GM19240 (cell line): ENCODE results near the gene CTDSP1.

Experiments used
- DNase-seq: peaks from one replicate; pipeline ENCODE4 v3.0.0; 2011; ENCODE audit warnings: low spot score; ENCODE audit not compliant: insufficient read length

Gene CTDSP1, protein sequence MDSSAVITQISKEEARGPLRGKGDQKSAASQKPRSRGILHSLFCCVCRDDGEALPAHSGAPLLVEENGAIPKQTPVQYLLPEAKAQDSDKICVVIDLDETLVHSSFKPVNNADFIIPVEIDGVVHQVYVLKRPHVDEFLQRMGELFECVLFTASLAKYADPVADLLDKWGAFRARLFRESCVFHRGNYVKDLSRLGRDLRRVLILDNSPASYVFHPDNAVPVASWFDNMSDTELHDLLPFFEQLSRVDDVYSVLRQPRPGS

DNA sequence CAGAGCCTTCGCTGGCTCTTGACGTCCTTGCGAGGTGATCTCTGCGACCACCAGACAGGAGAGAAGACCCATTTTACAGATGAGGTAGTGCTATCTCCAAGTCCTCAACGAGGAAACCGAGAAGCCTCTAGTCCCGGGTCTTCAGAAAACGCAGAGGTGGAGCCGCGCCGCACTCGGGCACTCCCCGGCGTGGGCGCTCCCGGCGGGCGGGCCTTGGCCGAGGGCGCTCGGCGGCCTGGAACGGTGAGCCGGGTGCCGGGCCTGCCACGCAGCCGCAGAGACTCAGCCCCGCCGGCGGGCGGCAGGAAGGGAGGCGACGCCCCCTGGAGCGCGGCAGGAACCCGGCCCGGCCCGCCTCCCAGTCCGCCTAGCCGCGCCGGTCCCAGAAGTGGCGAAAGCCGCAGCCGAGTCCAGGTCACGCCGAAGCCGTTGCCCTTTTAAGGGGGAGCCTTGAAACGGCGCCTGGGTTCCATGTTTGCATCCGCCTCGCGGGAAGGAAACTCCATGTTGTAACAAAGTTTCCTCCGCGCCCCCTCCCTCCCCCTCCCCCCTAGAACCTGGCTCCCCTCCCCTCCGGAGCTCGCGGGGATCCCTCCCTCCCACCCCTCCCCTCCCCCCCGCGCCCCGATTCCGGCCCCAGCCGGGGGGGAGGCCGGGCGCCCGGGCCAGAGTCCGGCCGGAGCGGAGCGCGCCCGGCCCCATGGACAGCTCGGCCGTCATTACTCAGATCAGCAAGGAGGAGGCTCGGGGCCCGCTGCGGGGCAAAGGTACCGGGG, at the start of gene CTDSP1:
Gene CTDSP1 (plus strand): TSS at position 478 of the 776 bp plus-strand sequence. CDS start 223 bp downstream, at position 701.
- peak; percentile 60 for DNase-seq

DNA sequence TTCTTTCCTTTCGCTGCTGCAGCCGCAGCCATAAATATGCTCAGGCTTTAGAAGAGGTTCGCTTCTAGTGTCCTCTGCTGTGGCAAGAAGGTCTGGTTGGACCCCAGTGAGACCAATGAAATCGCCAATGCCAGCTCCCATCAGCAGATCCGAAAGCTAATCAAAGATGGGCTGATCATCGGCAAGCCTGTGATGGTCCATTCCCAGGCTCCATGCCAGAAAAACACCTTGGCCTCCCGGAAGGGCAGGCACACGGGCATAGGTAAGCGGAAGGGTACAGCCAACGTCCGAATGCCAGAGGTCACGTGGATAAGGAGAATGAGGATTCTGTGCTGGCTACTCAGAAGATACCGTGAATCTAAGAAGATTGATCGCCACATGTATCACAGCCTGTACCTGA, 45.6 kb upstream of the CTDSP1 start:
- no peak for DNase-seq

DNA sequence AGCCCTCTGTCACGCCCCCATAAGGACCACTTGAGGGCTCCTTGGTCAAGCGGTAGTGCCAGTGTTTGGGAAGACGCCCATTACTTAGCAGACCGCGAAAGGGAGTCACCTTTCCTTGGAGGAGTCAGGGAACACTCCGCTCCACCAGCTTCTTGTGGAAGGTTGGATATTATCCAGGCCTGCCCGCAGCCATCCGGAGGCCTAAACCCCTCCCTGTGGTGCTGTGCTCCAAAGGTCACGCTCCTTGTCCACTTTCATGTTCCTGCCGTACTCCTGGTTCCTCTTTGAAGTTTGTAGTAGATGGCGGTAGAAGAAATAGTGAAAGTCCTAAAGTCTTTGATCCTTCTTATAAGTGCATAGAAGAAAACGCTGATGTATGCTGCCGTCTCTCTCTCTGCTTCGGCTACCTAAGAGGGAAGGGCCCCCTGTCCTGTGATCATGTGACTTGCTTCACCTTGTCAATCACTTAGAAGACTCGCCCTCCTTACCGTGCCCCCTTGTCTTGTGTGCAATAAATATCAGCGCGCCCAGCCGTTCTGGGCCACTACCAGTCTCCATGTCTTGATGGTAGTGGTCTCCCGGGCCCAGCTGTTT, 44.7 kb upstream of the CTDSP1 start:
- no peak for DNase-seq

DNA sequence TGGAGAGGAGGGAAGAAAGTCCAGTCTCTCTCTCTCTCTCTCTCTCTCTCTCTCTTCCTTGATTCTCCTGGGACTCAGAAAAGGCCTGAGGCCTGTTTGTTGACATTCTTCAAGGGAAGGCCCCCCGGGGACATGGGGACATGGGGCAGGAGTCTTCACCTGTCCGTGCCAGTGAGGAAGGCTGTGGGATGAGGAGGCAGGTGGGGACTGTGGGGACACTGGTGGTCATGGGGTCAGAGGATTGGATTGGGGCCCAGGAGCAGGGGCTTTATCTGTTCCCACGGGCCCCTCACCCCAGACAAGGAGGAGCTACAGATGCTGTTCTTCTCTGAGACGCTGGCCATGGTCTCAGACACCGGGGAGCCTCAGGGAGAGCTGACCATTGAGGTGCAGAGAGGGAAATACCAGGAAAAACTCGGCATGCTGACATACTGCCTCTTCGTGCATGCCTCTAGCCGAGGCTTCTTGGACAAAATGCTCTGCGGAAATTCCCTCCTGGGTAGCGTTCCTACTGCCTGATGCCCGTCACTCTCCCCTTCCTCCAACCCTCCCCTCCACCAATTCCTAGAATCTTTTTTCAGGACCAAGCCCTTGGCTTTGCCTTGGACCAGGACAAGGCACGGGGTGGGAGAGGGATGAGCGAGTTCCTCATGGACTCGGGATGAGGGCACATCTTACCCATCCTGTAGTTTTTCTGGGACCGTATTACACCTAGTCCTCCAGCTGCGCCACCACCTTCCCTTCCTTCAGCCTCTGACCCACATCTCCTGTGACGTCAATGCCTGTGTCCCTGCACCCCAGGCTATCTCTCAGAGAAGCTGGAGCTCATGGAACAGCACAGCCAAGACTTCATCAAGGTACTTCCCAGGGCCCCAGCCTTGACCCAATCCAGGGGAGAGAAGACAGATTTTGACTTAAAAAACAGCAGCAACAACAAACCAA, 42.2 kb upstream of the CTDSP1 start:
- DNase-seq = no peak

DNA sequence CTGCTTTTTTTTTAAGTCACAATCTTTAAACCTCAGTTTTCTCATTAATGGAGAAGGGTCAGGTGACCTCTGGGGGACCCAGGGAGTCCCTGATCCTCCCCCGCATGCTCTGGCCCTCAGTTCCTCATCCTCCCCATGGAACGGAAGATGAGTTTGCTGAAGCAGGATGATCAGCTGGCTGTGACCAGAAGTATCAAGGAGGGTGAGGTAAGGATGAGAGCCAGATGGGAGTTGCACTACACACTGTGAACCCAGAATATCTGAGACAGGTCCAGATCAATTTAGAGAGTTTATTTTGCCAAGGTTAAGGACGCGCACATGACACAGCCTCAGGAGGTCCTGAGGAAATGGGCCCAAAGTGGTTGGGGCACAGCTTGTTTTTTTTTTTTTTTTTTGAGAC, 39.2 kb upstream of the CTDSP1 start:
- DNase-seq = no peak

DNA sequence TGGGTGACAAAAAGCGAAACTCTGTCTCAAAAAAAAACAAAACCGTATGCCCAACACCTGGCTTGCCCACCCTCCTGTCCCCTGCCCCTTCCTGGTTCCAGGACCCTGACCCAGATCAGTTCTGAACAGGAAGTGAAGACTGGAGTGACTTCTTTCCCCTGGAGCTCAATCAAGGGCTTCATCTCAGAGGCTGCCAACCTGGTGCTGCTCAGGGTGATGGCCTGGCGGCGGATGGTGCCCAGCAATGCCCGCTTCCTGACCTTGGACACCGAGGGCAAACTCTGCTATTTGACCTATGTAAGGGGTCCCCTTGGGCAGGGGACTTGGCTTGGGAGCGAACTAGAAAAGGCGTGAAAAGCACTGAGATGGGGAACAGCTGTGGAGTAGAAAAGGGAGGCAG, 37.1 kb upstream of the CTDSP1 start:
- DNase-seq = no peak

DNA sequence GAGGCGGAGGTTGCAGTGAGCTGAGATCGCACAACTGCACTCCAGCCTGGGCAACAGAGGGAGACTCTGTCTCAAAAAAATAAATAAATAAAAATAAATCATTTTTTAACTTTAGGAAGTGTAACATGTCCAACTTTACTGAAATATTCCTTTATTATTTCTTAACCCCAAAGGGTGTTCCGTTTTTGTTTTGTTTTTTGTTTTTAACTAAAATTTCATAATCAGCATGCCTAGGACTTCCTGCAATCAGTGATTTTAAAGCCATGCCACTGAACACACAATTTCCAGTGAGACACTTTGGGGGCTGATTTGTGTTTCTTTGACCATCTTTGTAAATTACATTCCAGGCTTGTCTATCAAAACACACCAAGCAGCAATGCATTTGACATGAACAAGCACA, 35.9 kb upstream of the CTDSP1 start:
- DNase-seq = no peak

DNA sequence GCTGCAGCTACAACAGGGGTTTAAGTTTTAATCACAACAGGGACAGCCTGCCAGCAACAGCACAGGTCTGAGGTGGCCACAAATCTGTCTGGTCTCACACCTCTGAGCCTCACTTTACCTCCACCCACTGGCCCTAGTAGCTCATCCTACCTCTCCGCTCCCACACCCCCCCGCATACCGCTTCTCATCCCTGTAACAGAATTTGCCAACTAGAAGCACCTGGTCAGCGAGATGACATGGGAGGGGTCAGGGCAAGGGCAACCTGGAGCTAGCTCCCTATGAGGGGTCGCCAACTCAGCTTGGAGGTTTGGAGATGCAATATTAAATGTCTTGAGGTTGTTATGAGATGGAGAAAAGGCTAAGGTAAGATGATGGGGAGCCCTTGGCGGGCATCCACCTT, 35.5 kb upstream of the CTDSP1 start:
- DNase-seq = no peak

DNA sequence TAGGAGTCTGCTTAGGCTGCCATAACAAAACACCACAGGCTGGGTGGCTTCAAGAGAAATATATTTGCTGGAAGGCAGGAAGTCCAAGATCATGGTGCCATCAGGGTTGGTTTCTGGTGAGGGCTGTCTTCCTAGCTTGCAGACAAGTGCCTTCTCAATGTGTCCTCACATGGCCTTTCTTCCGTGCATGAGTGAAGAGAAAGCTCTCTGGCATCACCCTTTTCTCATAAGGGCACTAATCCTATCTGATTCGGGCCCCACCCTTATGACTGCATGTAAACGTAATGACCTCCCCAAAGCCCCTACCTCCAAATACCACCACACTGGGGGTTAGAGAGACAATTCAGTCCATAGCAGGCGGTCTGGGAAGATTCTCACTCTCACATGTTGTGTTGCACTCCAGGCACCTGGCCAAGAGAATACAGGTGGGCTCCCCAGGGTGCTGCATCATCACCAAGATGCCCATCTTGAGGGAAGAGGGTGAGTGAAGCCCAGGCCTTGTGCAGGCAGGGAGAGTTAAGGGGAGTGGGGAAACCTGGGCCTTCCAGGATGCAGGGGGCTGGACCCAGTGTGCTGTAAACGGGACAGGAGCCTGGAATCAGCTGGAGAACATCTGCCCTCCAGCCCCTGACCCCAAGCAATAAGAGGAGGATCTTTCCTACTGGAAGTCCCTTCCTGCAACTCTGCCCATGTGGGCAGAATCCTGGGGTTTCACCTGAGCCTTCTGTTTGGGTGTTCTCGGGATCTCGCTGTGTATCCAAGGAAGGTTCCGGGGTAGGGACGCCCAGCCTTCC, 32.9 kb upstream of the CTDSP1 start:
- DNase-seq = no peak

DNA sequence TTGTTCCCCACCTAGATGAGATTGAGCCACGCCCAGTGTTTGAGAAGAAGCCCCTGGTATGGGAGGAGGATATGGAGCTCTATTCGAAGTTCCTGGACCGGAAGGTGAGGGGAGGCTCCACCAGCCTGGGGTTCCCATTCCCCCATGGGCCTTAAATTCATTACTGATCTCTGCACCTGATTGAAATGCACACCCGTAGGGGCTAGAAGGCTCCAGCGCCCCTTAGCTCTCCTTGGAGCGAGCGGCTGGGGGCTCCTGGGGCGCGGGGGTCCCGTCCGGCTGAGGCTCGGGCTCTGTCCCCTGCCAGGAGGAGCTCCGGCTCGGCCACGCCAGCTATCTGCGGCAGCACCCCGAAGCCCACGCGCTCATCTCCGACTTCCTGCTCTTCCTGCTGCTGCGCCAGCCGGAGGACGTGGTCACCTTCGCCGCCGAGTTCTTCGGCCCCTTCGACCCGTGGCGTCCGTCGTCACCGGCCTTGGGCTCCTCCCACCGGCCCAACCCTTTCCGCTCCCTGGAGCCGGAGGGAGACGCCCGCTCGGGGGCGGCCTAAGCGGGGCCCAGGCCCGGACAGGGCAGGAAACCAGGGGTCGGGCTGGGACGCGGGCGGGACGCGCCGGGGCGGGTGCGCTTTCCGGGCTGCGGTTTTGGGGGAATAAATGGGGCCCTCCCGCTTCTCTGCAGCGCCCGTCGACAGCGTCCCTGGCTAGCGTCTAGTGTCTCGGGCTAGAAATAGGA, 32.1 kb upstream of the CTDSP1 start:
- DNase-seq = peak; percentile 87

DNA sequence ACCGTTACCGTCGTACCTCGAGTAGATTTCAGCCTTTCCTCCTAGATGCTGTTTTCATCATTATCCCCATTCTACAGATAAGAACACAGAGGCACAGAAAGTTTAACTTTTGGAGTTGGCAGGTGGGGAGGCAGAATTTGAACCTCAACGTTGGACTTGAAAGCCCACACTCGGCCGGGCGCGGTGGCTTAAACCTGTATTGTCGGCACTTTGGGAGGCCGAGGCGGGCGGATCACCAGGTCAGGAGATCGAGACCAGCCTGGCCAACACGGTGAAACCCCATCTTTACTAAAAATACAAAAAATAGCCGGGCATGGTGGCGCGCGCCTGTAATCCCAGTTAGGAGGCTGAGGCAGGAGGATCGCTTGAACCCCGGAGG, 31.5 kb upstream of the CTDSP1 start:
- DNase-seq = no peak

DNA sequence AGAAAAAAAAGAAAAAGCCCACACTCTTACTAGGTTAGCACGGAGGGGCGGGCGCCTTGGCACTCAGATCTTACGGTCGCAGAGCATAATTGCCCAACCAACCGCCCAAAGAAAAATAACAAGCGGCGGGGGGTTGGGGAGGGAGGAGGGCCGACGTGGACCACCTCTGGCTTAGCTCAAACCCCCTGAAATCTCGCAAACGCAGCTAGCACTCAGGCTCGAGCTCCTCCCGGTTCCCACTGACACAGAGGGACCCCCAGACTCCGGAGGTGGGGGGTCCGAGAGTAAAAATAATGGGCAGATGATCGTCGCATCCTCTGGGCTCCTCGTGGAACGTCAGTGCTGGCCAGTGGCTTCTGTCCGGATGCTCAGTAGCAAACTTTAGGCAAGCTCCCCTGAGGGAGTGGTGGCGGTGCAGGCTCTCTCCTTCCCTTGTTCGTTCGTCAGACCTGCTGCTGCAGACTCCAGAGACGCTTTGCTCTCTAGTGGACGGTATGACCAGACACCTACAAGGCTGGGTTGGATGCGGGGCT, 31.0 kb upstream of the CTDSP1 start:
- DNase-seq = no peak

DNA sequence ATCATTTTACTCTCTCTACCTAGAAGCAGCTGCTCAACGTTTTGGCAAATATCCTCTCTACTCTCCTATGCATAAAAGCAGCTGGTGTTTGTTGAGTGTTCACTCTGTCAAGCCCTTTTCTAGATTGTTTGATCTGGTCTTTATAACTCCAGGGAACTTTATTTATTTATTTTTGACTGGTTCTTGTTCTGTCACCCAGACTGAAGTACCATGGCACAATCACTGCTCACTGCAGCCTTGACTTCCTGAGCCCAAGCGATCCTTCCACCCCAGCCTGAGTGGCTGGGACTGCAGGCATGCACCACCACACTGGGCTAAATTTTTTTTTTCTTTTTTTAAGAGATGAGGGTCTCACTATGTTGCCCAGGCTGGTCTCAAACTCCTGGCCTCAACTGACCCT, 30.3 kb upstream of the CTDSP1 start:
- DNase-seq = no peak

DNA sequence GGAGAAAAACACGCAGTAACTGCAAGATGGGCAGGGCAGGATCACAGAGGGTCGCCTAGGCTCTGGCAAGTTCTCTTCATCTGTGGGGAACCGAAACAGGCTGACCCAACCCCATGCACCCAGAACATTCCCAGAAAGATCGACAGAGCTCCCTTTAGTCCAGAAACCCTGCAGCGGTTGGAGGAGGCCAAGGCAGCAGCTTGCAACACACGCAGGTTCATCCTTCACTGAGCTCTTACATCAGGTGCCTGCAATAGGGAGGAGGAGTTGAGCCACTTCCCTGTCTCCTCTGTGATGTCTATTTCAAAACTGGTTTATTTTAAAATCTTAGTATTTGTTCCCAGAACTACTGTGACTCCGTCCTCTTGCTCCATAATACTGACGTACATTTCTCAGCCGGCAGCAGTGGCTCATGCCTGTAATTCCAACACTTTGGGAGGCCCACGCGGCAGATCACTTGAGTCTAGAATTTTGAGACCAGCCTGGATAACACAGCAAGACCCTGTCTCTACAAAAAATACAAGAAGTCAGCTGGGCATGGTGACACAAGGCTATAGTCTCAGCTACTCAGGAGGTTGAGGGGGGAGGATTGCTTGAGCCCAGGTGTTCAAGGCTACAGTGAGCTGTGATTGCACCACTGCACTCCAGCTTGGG, 29.1 kb upstream of the CTDSP1 start:
- no peak for DNase-seq

DNA sequence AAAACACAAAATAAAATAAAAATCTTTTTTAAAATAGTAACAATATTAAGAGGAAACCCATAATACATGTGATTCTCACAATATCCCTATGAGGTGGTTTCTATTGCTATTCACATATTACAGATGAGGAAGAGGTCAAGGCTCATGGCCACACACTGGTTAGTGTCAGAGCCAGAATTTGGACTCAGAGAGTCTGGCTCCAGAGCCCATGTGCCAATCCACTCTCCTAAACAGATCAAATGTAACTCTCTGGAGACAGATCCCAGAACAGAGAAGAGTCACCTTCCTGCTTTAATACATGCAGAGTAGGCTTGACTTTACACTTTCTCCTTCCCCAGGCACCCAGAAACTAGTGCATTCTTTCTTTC, 27.7 kb upstream of the CTDSP1 start:
- DNase-seq = no peak

DNA sequence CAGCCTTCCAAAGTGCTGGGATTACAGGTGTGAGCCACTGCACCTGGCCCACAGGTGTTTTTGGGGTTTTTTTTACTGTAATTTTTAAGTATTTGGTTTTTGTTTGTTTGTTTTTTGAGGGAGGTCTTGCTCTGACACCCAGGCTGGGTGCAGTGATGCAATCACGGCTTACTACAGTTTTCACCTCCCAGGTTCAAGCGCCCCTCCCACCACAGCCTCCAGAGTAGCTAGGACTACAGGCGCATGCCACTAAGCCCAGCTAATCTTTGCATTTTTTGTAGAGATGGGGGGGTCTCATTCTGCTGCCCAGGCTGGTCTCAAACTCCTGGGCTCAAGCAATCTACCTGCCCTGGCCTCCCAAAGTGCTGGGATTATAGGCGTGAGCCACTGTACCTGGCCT, 24.9 kb upstream of the CTDSP1 start:
- no peak for DNase-seq

DNA sequence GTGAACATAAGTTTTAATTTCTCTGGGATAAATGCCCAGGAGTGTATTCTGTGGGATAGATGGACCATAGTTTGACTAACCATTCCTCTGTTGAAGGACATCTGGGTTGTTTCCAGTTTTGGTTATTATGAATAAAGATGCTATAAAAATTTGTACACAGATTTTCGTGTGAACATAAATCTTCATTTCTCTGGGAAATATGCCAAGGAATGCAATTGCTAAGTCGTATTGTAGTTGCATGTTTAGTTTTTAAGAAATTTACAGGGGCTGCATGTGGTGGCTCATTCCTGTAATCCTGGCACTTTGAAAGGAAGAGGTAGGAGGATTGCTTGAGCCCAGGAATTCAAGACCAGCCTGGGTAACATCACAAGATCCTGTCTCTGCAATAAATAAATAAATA, 24.5 kb upstream of the CTDSP1 start:
- no peak for DNase-seq

DNA sequence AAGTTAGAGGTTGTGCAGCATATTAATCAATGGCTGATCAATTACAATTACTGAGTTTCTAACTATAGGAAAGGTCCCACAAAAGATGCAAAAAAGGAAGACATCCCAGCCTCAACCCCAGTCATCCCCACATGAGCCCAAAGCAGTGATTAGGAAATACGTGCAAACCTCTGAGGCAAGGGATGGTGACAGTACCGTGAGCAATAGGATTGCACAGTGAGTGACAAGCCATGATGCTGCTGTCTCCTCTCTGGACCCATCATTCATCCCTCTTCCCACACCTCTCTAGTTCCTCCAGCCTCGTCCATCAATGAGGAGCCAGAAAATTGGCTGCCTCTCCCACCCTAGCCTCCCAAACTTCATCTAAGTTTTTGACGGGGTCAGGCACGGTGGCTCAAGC, 21.6 kb upstream of the CTDSP1 start:
- DNase-seq = no peak

DNA sequence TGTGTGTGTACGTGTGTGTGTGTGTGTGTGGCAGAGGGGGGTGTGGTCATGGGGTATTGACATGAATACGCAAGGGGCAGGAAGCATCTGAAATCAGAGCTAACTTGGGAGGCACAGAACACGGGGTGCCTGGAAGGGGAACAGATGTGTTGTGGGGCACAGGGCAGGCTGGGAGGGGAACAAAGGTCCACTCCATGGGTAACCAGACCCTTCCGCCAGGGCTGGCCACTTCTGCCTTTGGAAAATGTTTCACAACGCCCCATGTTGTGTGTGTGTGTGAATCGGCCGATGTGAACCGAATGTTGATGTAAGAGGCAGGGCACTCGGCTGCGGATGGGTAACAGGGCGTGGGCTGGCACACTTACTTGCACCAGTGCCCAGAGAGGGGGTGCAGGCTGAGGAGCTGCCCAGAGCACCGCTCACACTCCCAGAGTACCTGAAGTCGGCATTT, 17.7 kb upstream of the CTDSP1 start, which contains the start of gene SLC11A1:
Gene SLC11A1 (plus strand): TSS at position 358 of the 451 bp plus-strand sequence. CDS start 96 bp downstream, outside the sequence.
- DNase-seq = no peak
